Measurements from ENCODE around the gene CACNA2D1.

- no peak for TF ChIP-seq CTCF (IDR thresholded peaks at IDR 0.05)
- TF ChIP-seq ZFX (IDR thresholded peaks at IDR 0.05; ENCODE audit: borderline replicate concordance), result no peak
Measured at GRCh38 chr7:82442492-82443035, 1.0 kb downstream of the CACNA2D1 start.

Data from 22Rv1 (cell line).